Stimulated activated CD4-positive, alpha-beta T cell treated with anti-CD3 and anti-CD28 coated beads, Interleukin-15, amount 100 ng/mL, for 1 hour (primary cell): ENCODE data around the gene OSGIN1.
"Not testable (repeated sequence)": the region's sequence is repeated elsewhere in the genome, so short reads cannot be mapped to it uniquely, and the experiment has no call there.

Source experiments
- DNase-seq, 2 donors: peaks; one replicate each; pipeline ENCODE4 v3.0.0-alpha.2; 2020; ENCODE audit warnings: low read depth in 1 of 2, low spot score in 1 of 2

The OSGIN1 gene

GRCh38 chr16:83941546-83941945 is 11.5 kb upstream of the OSGIN1 start:
- not testable (repeated sequence) for DNase-seq

GRCh38 chr16:83942074-83942473 is 11.0 kb upstream of the OSGIN1 start:
- DNase-seq: no peak

- DNase-seq: no peak
Observed at GRCh38 chr16:83942815-83943515, 10.1 kb upstream of the OSGIN1 start.

- no peak for DNase-seq
Observed at GRCh38 chr16:83943516-83944050, 9.5 kb upstream of the OSGIN1 start.

GRCh38 chr16:83945587-83945986 is 7.5 kb upstream of the OSGIN1 start:
- DNase-seq: no peak

- DNase-seq: no peak
Observed at GRCh38 chr16:83946154-83946780, 6.8 kb upstream of the OSGIN1 start.

GRCh38 chr16:83946781-83947566 is 6.1 kb upstream of the OSGIN1 start:
- no peak for DNase-seq

- no peak for DNase-seq
Observed at GRCh38 chr16:83947642-83948234, 5.3 kb upstream of the OSGIN1 start.

- no peak for DNase-seq
Observed at GRCh38 chr16:83948914-83949723, 3.9 kb upstream of the OSGIN1 start.

GRCh38 chr16:83949724-83950001 is 3.4 kb upstream of the OSGIN1 start:
- DNase-seq: no peak

GRCh38 chr16:83950862-83951399 is 2.1 kb upstream of the OSGIN1 start:
- not testable (repeated sequence) for DNase-seq

- no peak for DNase-seq
Observed at GRCh38 chr16:83951544-83951943, 1.5 kb upstream of the OSGIN1 start.

GRCh38 chr16:83952587-83952939 is 477 bp upstream of the OSGIN1 start:
- DNase-seq: no peak

GRCh38 chr16:83953796-83954576 is 946 bp downstream of the OSGIN1 start:
- no peak for DNase-seq

- DNase-seq: no peak
Observed at GRCh38 chr16:83954577-83955016, 1.6 kb downstream of the OSGIN1 start.

- DNase-seq: no peak
Observed at GRCh38 chr16:83955218-83956130, 2.4 kb downstream of the OSGIN1 start.

GRCh38 chr16:83956336-83957289 is 3.6 kb downstream of the OSGIN1 start:
- DNase-seq: peak; percentile 32 to 68
